ENCODE measurements around the gene RELN.

GRCh38 chr7:103772171-103772773 lies 217.2 kb downstream of the RELN start:
- TF ChIP-seq CTCF (conservative IDR thresholded peaks at IDR 0.05; ENCODE audit: low read length), result no peak
- TF ChIP-seq EZH2phosphoT487 (IDR thresholded peaks at IDR 0.05; ENCODE audit: borderline replicate concordance), result no peak
